Type B pancreatic cell (in vitro differentiated cells): ENCODE data around the gene CDS2. TPM values are rescaled to one million over a fixed set of nuclear protein-coding genes. Genes with fewer than 3 reads are reported as not detected.

ENCODE experiments used
- DNase-seq: peaks from one replicate; pipeline ENCODE4 v3.0.0; 2021; ENCODE audit warnings: mixed read lengths; ENCODE audit not compliant: unreplicated experiment; ENCODE audit errors: extremely low spot score
- H3K27ac Mint-ChIP-seq: 2 replicates; pipeline ENCODE4 v1.8.0; 2021; ENCODE audit warnings: mild to moderate bottlenecking, mixed read lengths
- H3K27me3 Mint-ChIP-seq: 2 replicates; pipeline ENCODE4 v1.8.0; 2021; ENCODE audit warnings: mixed read lengths
- H3K36me3 Mint-ChIP-seq: 2 replicates; pipeline ENCODE4 v1.8.0; 2021; ENCODE audit warnings: mixed read lengths
- H3K4me1 Mint-ChIP-seq: one replicate; pipeline ENCODE4 v1.8.0; 2021; ENCODE audit warnings: mixed read lengths; ENCODE audit not compliant: unreplicated experiment
- H3K4me3 Mint-ChIP-seq: 2 replicates; pipeline ENCODE4 v1.8.0; 2021; ENCODE audit warnings: mild to moderate bottlenecking, mixed read lengths
- H3K9me3 Mint-ChIP-seq: 2 replicates; pipeline ENCODE4 v1.8.0; 2021; ENCODE audit warnings: mixed read lengths
- total RNA-seq: library from RNA; stranded (reverse); gene quantifications from 2 replicates; pipeline ENCODE4 v1.2.1, GENCODE V29; 2021; ENCODE audit warnings: low replicate concordance
- TF ChIP-seq, protein P1 (sequence below): fragments of 200-600 bp; sonication (generic); conservative IDR thresholded peaks from 2 replicates; pipeline ENCODE4 v1.5.0; 2021; ENCODE audit warnings: antibody characterized with exemption, mild to moderate bottlenecking

CDS2 gene
- total RNA-seq, 1 donor from 2014 or later = 44.4 TPM

DNA sequence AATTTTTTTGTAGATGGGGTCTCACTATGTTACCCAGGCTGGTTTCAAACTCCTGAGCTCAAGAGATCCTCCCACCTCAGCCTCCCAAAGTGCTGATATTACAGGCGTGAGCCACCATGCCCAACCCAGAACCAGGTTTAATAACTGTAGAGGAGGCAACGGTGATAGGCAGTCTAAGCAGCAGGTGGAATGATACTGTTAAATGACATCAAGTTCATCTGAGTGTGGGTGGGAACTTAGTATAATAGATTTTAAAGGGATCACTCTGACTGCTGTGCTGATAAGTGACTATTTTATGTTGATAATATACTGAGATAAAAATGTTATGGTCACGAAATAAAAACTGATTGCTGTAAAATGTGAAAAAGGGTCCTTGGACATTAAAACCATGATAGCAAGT is 38.1 kb upstream of the CDS2 start:
- DNase-seq = no peak
- TF ChIP-seq, protein P1, sequence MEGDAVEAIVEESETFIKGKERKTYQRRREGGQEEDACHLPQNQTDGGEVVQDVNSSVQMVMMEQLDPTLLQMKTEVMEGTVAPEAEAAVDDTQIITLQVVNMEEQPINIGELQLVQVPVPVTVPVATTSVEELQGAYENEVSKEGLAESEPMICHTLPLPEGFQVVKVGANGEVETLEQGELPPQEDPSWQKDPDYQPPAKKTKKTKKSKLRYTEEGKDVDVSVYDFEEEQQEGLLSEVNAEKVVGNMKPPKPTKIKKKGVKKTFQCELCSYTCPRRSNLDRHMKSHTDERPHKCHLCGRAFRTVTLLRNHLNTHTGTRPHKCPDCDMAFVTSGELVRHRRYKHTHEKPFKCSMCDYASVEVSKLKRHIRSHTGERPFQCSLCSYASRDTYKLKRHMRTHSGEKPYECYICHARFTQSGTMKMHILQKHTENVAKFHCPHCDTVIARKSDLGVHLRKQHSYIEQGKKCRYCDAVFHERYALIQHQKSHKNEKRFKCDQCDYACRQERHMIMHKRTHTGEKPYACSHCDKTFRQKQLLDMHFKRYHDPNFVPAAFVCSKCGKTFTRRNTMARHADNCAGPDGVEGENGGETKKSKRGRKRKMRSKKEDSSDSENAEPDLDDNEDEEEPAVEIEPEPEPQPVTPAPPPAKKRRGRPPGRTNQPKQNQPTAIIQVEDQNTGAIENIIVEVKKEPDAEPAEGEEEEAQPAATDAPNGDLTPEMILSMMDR = no peak
- H3K9me3 Mint-ChIP-seq = no peaks in the 10 kb centered on the region
- peaks cover 4% of the 10 kb centered on the region for H3K36me3 Mint-ChIP-seq
- H3K27me3 Mint-ChIP-seq = no peaks in the 10 kb centered on the region
- no peak overlapping the region for H3K4me3 Mint-ChIP-seq
- no peaks in the 10 kb centered on the region for H3K4me1 Mint-ChIP-seq
- no peak overlapping the region for H3K27ac Mint-ChIP-seq

DNA sequence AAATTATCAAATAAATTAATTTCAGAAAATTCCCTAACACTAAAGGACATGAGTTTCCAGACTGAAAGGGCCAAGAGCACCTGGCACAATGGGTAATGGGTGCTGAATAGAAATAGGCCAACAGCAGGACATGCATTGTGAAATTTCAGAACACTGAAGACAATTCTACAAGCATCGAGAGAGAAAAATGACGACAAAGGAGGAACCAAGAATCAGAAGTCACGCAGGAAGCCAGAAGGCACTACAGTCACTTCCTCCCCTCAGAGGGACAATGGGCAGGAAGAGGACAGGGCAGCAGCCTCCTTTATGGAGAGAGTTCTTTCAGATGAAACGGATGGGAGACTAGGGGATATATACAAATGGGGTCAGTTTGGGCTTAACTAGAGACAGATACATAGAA is 36.6 kb upstream of the CDS2 start:
- Mint-ChIP-seq H3K27me3 (no peaks in the 10 kb centered on the region), H3K36me3 (peaks cover 4% of the 10 kb centered on the region), H3K9me3 (no peaks in the 10 kb centered on the region), H3K4me3 (no peak overlapping the region), H3K4me1 (no peaks in the 10 kb centered on the region), H3K27ac (no peak overlapping the region)
- TF ChIP-seq, protein P1 = no peak
- DNase-seq = no peak

DNA sequence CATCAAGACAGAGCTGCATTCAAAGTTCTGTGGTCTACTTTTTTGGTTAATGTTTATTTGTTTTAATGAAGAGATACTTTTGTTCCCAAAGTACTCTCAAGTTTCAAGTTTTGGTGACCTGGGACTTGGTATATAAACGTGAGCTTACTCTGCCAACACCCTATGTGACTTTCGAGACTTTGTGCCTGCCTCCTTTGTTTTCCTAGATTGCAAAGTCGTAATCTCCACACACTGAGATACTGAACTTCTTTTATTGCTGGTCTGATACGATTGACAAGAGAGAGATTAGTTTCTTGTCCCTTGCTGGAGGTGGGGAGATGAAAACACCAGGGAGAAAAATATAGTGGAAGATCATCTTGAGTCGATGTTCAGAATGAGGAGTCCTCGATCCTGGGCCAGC is 34.9 kb upstream of the CDS2 start:
- no peak for DNase-seq
- Mint-ChIP-seq H3K36me3 (peaks cover 8% of the 10 kb centered on the region), H3K4me1 (no peaks in the 10 kb centered on the region), H3K4me3 (no peak overlapping the region), H3K27me3 (no peaks in the 10 kb centered on the region), H3K27ac (no peak overlapping the region), H3K9me3 (no peaks in the 10 kb centered on the region)
- TF ChIP-seq, protein P1 = no peak

DNA sequence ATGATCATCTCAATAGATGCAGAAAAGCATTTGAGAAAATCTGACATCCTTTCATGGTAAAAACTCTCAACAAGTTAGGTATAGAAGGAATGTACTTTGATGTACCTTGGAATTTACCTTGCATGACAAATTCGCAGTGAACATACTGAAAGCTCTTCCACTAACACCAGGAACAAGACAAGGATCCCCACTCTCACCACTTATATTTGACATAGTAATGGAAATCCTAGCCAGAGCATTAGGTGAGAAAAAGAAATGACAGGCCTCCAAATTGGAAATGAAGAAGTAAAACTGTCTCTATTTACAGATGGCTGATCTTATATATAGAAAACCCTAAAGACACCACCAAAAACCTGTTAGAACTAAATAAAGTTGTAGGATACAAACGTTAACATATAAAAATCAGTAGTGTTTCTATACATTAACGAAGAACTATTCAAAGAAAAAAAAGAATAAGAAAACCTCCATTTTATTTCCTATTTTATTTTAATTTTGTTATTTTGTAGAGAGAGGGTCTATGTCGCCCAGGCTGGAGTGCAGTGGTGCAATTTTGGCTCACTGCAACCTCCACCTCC is 34.0 kb upstream of the CDS2 start:
- Mint-ChIP-seq H3K4me3 (no peak overlapping the region), H3K27ac (no peak overlapping the region), H3K9me3 (no peaks in the 10 kb centered on the region), H3K36me3 (peaks cover 8% of the 10 kb centered on the region), H3K27me3 (no peaks in the 10 kb centered on the region), H3K4me1 (no peaks in the 10 kb centered on the region)
- TF ChIP-seq, protein P1 = no peak
- no peak for DNase-seq

DNA sequence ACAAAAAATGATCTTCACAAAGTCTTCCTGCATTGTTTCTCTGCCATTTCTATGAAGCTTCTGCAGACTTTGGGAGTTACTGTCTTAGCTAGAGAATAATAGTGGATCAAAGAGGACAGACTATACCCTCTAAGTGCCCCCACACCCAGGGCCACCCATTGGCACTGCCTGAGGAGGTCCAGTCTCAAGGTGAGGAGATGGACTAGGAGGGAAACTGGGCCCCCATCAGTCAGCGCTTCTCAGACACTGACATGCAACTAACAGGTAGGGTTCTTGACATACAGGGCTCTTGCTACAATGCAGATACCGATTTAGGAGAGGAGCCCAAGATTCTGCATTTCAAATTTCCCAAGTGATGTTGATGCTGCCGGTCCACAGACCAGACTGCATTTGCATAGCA is 31.4 kb upstream of the CDS2 start:
- Mint-ChIP-seq H3K9me3 (no peaks in the 10 kb centered on the region), H3K4me1 (no peaks in the 10 kb centered on the region), H3K27me3 (no peaks in the 10 kb centered on the region), H3K36me3 (peaks cover 15% of the 10 kb centered on the region), H3K4me3 (no peak overlapping the region), H3K27ac (no peak overlapping the region)
- no peak for DNase-seq
- TF ChIP-seq, protein P1 = no peak

DNA sequence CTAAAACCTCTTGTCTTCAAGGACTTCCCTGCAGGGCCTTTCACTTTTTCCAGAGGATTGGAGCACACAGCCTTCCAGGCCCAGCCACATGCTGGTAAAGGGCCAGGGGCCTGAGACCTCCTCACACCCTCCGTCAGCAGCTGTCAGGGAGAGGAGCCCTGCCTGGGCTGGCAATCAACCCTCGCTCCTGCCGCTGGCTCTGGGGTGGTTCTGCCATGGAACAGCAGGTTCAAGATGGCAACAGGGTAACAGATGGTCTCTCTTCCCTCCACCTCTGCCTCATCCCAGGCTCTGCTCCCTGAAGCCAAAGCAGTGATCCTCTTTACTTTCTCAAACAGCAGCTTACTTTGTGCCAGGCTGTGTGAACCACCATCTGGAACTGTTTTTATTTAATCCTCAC is 30.9 kb upstream of the CDS2 start:
- no peaks in the 10 kb centered on the region for H3K27me3 Mint-ChIP-seq
- peaks cover 18% of the 10 kb centered on the region for H3K36me3 Mint-ChIP-seq
- no peak overlapping the region for H3K27ac Mint-ChIP-seq
- H3K9me3 Mint-ChIP-seq = no peaks in the 10 kb centered on the region
- TF ChIP-seq, protein P1 = no peak
- H3K4me1 Mint-ChIP-seq = no peaks in the 10 kb centered on the region
- H3K4me3 Mint-ChIP-seq = no peak overlapping the region
- no peak for DNase-seq
